ENCODE measurements around the gene OSER1. TPM values are rescaled to one million over a fixed set of nuclear protein-coding genes. Genes with fewer than 3 reads are reported as not detected.

OSER1 gene
- total RNA-seq, 1 donor = 46.7 TPM

DNA sequence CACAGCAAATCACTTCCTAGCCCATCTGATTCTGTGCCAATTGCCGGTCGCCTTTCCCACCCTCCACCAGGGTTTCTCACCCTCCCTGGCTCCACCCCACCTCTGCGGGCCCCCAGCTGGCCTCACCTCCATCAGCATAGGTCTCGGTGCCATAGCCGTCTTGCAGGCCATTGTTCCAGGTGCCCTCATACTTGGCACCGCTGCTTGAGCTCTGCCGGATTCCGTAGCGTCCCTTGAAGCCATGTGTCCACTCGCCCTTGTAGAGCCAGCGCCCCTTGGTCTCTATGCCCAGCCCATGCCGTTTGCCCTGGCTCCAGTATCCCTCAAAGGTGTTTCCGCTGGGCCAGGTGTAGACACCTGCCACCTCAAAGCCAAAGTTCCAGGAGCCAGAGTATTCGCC lies 24.4 kb downstream of the OSER1 start:
- H3K27ac ChIP-seq (ENCODE audit: low read depth, low read length) = no peak overlapping the region
- peaks cover 15% of the 10 kb centered on the region for H3K4me1 ChIP-seq (ENCODE audit: insufficient read depth, low read length)
- no peaks in the 10 kb centered on the region for H3K36me3 ChIP-seq (ENCODE audit: insufficient read depth, low read length)
- H4K20me1 ChIP-seq (ENCODE audit: insufficient read depth, low read length) = no peaks in the 10 kb centered on the region
- H3K4me2 ChIP-seq (ENCODE audit: insufficient read depth, low read length) = no peak overlapping the region
- H3K4me3 ChIP-seq (ENCODE audit: insufficient read depth, low read length) = no peak overlapping the region
- no peaks in the 10 kb centered on the region for H3K9me3 ChIP-seq (ENCODE audit: low read depth, low read length)
- no peak overlapping the region for H2AFZ ChIP-seq (ENCODE audit: low read length)
- H3K79me2 ChIP-seq (ENCODE audit: insufficient read depth, low read length) = no peaks in the 10 kb centered on the region
- TF ChIP-seq, protein P1, sequence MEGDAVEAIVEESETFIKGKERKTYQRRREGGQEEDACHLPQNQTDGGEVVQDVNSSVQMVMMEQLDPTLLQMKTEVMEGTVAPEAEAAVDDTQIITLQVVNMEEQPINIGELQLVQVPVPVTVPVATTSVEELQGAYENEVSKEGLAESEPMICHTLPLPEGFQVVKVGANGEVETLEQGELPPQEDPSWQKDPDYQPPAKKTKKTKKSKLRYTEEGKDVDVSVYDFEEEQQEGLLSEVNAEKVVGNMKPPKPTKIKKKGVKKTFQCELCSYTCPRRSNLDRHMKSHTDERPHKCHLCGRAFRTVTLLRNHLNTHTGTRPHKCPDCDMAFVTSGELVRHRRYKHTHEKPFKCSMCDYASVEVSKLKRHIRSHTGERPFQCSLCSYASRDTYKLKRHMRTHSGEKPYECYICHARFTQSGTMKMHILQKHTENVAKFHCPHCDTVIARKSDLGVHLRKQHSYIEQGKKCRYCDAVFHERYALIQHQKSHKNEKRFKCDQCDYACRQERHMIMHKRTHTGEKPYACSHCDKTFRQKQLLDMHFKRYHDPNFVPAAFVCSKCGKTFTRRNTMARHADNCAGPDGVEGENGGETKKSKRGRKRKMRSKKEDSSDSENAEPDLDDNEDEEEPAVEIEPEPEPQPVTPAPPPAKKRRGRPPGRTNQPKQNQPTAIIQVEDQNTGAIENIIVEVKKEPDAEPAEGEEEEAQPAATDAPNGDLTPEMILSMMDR (IDR thresholded peaks at IDR 0.05; ENCODE audit: extremely low read depth, low read depth, low read length) = no peak
- no peak for DNase-seq (ENCODE audit: insufficient read length, low spot score, missing footprints)
- no peaks in the 10 kb centered on the region for H3K27me3 ChIP-seq (ENCODE audit: insufficient read depth, low read length)

DNA sequence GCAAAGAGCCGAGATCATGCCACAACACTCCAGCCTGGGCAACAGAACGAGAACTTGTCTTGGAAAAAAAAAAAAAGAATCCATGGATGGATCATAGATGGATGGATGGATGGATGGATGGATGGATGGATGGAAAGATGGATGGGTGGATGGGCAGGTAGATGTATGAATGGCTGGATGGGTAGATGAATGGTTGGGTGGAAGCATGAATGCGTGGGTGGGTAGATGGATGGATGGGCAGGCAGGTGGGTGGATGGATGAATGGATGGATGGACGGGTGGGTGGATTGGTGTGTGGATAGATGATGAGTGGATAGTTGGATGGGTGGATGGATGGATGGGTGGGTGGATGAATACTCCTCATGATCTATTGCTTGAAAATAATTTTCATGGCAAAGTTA lies 25.0 kb downstream of the OSER1 start:
- Histone ChIP-seq H3K4me3 (ENCODE audit: insufficient read depth, low read length) (no peak overlapping the region), H3K4me2 (ENCODE audit: insufficient read depth, low read length) (no peak overlapping the region)

DNA sequence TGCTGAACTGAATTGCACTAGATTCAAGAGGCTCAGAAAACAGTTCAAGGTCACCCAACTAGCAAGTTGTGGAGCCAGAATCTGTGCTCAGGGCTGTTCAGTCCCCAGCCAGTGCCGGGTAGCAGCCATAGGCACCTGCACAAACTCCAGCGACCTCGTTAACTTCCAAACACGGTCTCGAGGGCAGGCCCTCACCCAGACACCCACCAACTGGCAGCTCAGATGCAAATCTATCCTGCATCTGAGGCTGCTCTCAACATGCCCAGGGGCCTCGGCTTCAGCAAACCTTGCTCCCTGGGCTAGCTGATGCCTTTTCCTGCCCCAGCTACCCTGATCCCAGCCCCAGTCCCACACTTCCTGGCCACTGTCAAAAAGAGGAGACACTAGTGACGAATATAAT lies 27.3 kb downstream of the OSER1 start:
- Histone ChIP-seq H3K27me3 (ENCODE audit: insufficient read depth, low read length) (no peaks in the 10 kb centered on the region), H3K27ac (ENCODE audit: low read depth, low read length) (no peak overlapping the region), H3K4me3 (ENCODE audit: insufficient read depth, low read length) (no peak overlapping the region), H3K9me3 (ENCODE audit: low read depth, low read length) (no peaks in the 10 kb centered on the region), H3K4me2 (ENCODE audit: insufficient read depth, low read length) (no peak overlapping the region), H3K36me3 (ENCODE audit: insufficient read depth, low read length) (no peaks in the 10 kb centered on the region), H2AFZ (ENCODE audit: low read length) (no peak overlapping the region), H3K4me1 (ENCODE audit: insufficient read depth, low read length) (peaks cover 15% of the 10 kb centered on the region), H4K20me1 (ENCODE audit: insufficient read depth, low read length) (no peaks in the 10 kb centered on the region), H3K79me2 (ENCODE audit: insufficient read depth, low read length) (no peaks in the 10 kb centered on the region)
- TF ChIP-seq, protein P1 (IDR thresholded peaks at IDR 0.05; ENCODE audit: extremely low read depth, low read depth, low read length) = no peak
- no peak for DNase-seq (ENCODE audit: insufficient read length, low spot score, missing footprints)

More for the DNA sequence above, 25.0 kb downstream of the OSER1 start:
- Histone ChIP-seq H3K27me3 (ENCODE audit: insufficient read depth, low read length) (no peaks in the 10 kb centered on the region), H3K79me2 (ENCODE audit: insufficient read depth, low read length) (no peaks in the 10 kb centered on the region), H3K4me1 (ENCODE audit: insufficient read depth, low read length) (peaks cover 15% of the 10 kb centered on the region), H4K20me1 (ENCODE audit: insufficient read depth, low read length) (no peaks in the 10 kb centered on the region), H3K36me3 (ENCODE audit: insufficient read depth, low read length) (no peaks in the 10 kb centered on the region), H3K27ac (ENCODE audit: low read depth, low read length) (no peak overlapping the region), H2AFZ (ENCODE audit: low read length) (no peak overlapping the region), H3K9me3 (ENCODE audit: low read depth, low read length) (no peaks in the 10 kb centered on the region)
- no peak for DNase-seq (ENCODE audit: insufficient read length, low spot score, missing footprints)
- TF ChIP-seq, protein P1 (IDR thresholded peaks at IDR 0.05; ENCODE audit: extremely low read depth, low read depth, low read length) = no peak

DNA sequence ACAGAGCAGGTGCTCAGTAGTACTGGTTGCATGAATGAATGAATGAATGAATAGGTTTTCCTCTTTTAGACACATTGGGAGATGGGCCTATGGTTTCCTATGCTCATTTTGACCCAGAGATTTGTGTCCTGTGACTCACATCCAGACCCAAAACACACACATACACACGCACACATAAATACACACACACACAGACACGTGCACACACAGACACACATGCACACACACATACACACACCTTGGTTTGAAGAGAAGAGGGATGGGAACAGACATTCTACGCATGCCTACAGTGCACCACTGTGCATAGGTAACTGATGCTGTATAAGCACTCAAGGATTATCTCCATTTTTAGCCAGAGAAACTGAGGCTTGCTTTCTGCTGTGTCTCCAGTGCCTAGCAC lies 27.7 kb downstream of the OSER1 start:
- Histone ChIP-seq H2AFZ (ENCODE audit: low read length) (no peak overlapping the region), H3K27ac (ENCODE audit: low read depth, low read length) (no peak overlapping the region), H3K36me3 (ENCODE audit: insufficient read depth, low read length) (no peaks in the 10 kb centered on the region), H3K4me3 (ENCODE audit: insufficient read depth, low read length) (no peak overlapping the region), H3K4me2 (ENCODE audit: insufficient read depth, low read length) (no peak overlapping the region), H3K79me2 (ENCODE audit: insufficient read depth, low read length) (no peaks in the 10 kb centered on the region), H4K20me1 (ENCODE audit: insufficient read depth, low read length) (no peaks in the 10 kb centered on the region), H3K27me3 (ENCODE audit: insufficient read depth, low read length) (no peaks in the 10 kb centered on the region), H3K4me1 (ENCODE audit: insufficient read depth, low read length) (peaks cover 11% of the 10 kb centered on the region), H3K9me3 (ENCODE audit: low read depth, low read length) (no peaks in the 10 kb centered on the region)
- DNase-seq (ENCODE audit: insufficient read length, low spot score, missing footprints) = no peak
- TF ChIP-seq, protein P1 (IDR thresholded peaks at IDR 0.05; ENCODE audit: extremely low read depth, low read depth, low read length) = no peak

All from osteoblast (primary cell).